GM12878 (cell line): ENCODE data around the gene STK33. TPM values are rescaled to one million over a fixed set of nuclear protein-coding genes. Genes with fewer than 3 reads are reported as not detected.

ENCODE experiments used
- ATAC-seq: fragments of 200-7000 bp; cut with Tn5 transposase; 3 replicates; pipeline ENCODE4 v1.9.1; 2020; ENCODE audit warnings: mild to moderate bottlenecking, moderate library complexity
- BruUV-seq: library from RNA; stranded (reverse); fragments of 400-500 nt; replicated peaks from 2 replicates; lab custom pipeline; 2021; lab: Mats Ljungman, UMichigan
- CTCF ChIA-PET: fragments of 300-600 bp; sonication (Branson Sonifier 250); formaldehyde crosslinking; extraction: SDS; loops from one replicate; lab custom pipeline; 2021; ENCODE audit warnings: inconsistent platforms; lab: Yijun Ruan, JAX
- POLR2A ChIA-PET: fragments of 350-600 bp; formaldehyde crosslinking; extraction: SDS; loops from one replicate; lab custom pipeline; 2021; ENCODE audit warnings: inconsistent platforms; lab: Charles Lee
- RAD21 ChIA-PET: fragments of 300-600 bp; sonication (Branson Sonifier 250); formaldehyde crosslinking; loops from one replicate; lab custom pipeline; 2023; ENCODE audit warnings: antibody characterized with exemption; ENCODE audit not compliant: unreplicated experiment; lab: Charles Lee
- SMC1A ChIA-PET: fragments of 300-600 bp; sonication (Branson Sonifier 250); formaldehyde crosslinking; loops from one replicate; lab custom pipeline; 2023; ENCODE audit not compliant: unreplicated experiment, uncharacterized antibody; lab: Charles Lee
- DNase-seq: peaks from one replicate; pipeline ENCODE4 v3.0.0-alpha.2; 2011; ENCODE audit warnings: low read depth, low spot score
- FAIRE-seq: peaks from 3 replicates; lab custom pipeline; 2011; peaks lifted over from hg19 to GRCh38; lab: Jason Lieb, UNC
- H2AFZ ChIP-seq: 2 replicates; pipeline ENCODE4 v1.6.0; 2011; ENCODE audit warnings: low read depth, low read length, control low read depth; ENCODE audit not compliant: control insufficient read depth
- H3K27ac ChIP-seq: 2 replicates; pipeline ENCODE4 v1.5.1; 2011; ENCODE audit warnings: control low read depth; ENCODE audit not compliant: control insufficient read depth, insufficient read depth
- H3K27me3 ChIP-seq, 2 experiments: replicated peaks in 1 of 2; 2 replicates each; pipeline versions ENCODE4 v1.6.0 to v1.6.1; 2011; ENCODE audit warnings: low read length in 1 of 2; ENCODE audit not compliant: control insufficient read depth in 2 of 2, insufficient read depth in 2 of 2
- H3K36me3 ChIP-seq, 2 experiments: 2 replicates each; pipeline ENCODE4 v1.5.1; 2011; ENCODE audit warnings: low read length in 1 of 2; ENCODE audit not compliant: control insufficient read depth in 2 of 2, insufficient read depth in 2 of 2
- H3K4me1 ChIP-seq: 2 replicates; pipeline ENCODE4 v1.6.1; 2011; ENCODE audit warnings: mild to moderate bottlenecking, low read length, moderate library complexity, mixed read lengths; ENCODE audit not compliant: control insufficient read depth, insufficient read depth
- H3K4me2 ChIP-seq: 2 replicates; pipeline ENCODE4 v1.6.0; 2011; ENCODE audit warnings: control low read depth; ENCODE audit not compliant: control insufficient read depth, insufficient read depth
- H3K4me3 ChIP-seq: fragments of 200-600 bp; sonication (generic); 2 replicates; pipeline ENCODE4 v1.5.1; 2016
- H3K79me2 ChIP-seq: 2 replicates; pipeline ENCODE4 v1.6.0; 2011; ENCODE audit warnings: low read length; ENCODE audit not compliant: control insufficient read depth, insufficient read depth
- H3K9ac ChIP-seq: 2 replicates; pipeline ENCODE4 v1.8.0; 2011; ENCODE audit warnings: low read length, control low read depth, mixed read lengths; ENCODE audit not compliant: control insufficient read depth, insufficient read depth
- H3K9me3 ChIP-seq: replicated peaks from 3 replicates; pipeline ENCODE4 v1.5.1; 2011; ENCODE audit warnings: mild to moderate bottlenecking, low read length; ENCODE audit not compliant: control insufficient read depth, insufficient read depth
- H4K20me1 ChIP-seq: 2 replicates; pipeline ENCODE4 v1.6.0; 2011; ENCODE audit not compliant: control insufficient read depth, insufficient read depth
- ASH2L ChIP-seq: fragments of 300-600, 200-600 bp; sonication (generic); IDR thresholded peaks from 2 replicates; pipeline ENCODE4 v1.6.1; 2017; ENCODE audit warnings: low read depth, mild to moderate bottlenecking, borderline replicate concordance
- CBX5 ChIP-seq: sonication (generic); IDR thresholded peaks from 2 replicates; pipeline ENCODE4 v1.6.1; 2016; ENCODE audit warnings: low read depth, moderate library complexity, mild to moderate bottlenecking, inconsistent platforms
- CHD2 ChIP-seq: IDR thresholded peaks from 2 replicates; pipeline ENCODE4 v1.6.1; 2011; ENCODE audit warnings: low read depth, low read length, improper control_type of control experiment, borderline replicate concordance
- CREB1 ChIP-seq: IDR thresholded peaks from 2 replicates; pipeline ENCODE4 v1.6.1; 2012; ENCODE audit warnings: low read depth, mild to moderate bottlenecking, inconsistent platforms
- CUX1 ChIP-seq: IDR thresholded peaks from 2 replicates; pipeline ENCODE4 v1.6.1; 2012; ENCODE audit warnings: improper control_type of control experiment, low read depth, low read length; ENCODE audit not compliant: insufficient replicate concordance
- IKZF1 ChIP-seq: fragments of 450-650 bp; conservative IDR thresholded peaks from 2 replicates; pipeline ENCODE4 v1.6.1; 2017; ENCODE audit warnings: antibody characterized with exemption, mild to moderate bottlenecking
- KAT2A ChIP-seq: conservative IDR thresholded peaks from 2 replicates; pipeline ENCODE4 v1.6.1; 2011; ENCODE audit warnings: low read depth, low read length; ENCODE audit not compliant: control insufficient read depth
- NFYA ChIP-seq: IDR thresholded peaks from 2 replicates; pipeline ENCODE4 v1.6.1; 2011; ENCODE audit warnings: low read depth, mild to moderate bottlenecking, low read length, improper control_type of control experiment, borderline replicate concordance
- NFYB ChIP-seq: IDR thresholded peaks from 2 replicates; pipeline ENCODE4 v1.6.1; 2011; ENCODE audit warnings: low read depth, mild to moderate bottlenecking, low read length, improper control_type of control experiment, moderate library complexity; ENCODE audit not compliant: insufficient read depth
- ZBTB4 ChIP-seq: fragments of 450-650 bp; formaldehyde crosslinking; IDR thresholded peaks from 2 replicates; pipeline ENCODE4 v1.4.0; 2022; ENCODE audit warnings: mild to moderate bottlenecking, moderate library complexity
- ZNF274 ChIP-seq: IDR thresholded peaks from one replicate; pipeline ENCODE4 v1.8.0; 2011; ENCODE audit not compliant: insufficient read length, insufficient read depth
- ZSCAN29 ChIP-seq: fragments of 450-650 bp; IDR thresholded peaks from 2 replicates; pipeline ENCODE4 v1.6.1; 2017; ENCODE audit warnings: mild to moderate bottlenecking, moderate library complexity
- WGBS: methylation state at CpG from one replicate; pipeline ENCODE4 v1.1.6; 2016; ENCODE audit warnings: low lambda C conversion rate; ENCODE audit not compliant: insufficient replicate concordance, insufficient coverage; ENCODE audit errors: missing lambda C conversion rate; 5-methylcytosine and 5-hydroxymethylcytosine counted together
- in situ Hi-C: fragments of 300-500 bp; cut with MboI; formaldehyde crosslinking; loops from 9 replicates; pipeline ENCODE4 v1.14.3; 2018; ENCODE audit warnings: mixed read lengths
- intact Hi-C: fragments of 100-400 bp; cut with micrococcal nuclease; formaldehyde crosslinking; loops from one replicate; pipeline ENCODE4 v1.14.2; 2022; ENCODE audit not compliant: unreplicated experiment
- polyA plus RNA-seq, 11 experiments: library from polyadenylated mRNA; depleted of rRNA in 4 of 11; unstranded in 6 of 11; stranded (reverse) in 5 of 11; fragments of >200 nt; fragmentation: Nextera tagmentation in 4 of 11; fragmentation: Illumina TruSeq in 1 of 11; extraction: Ambion mirVana in 4 of 11; extraction: Trizol in 1 of 11; gene quantifications; 1 replicate in 1 of 11; 2 replicates in 10 of 11; pipeline versions ENCODE4 v1.2.1 to v1.2.3, GENCODE V29; 2011 to 2016; ENCODE audit warnings: inconsistent platforms in 2 of 11, missing spikeins in 2 of 11, low read depth in 1 of 11
- total RNA-seq, 4 experiments: library from RNA; depleted of rRNA in 3 of 4; stranded (reverse); fragments of >200 nt in 3 of 4; fragmentation: Illumina TruSeq in 1 of 4; extraction: Trizol in 1 of 4; gene quantifications; 2 replicates each; pipeline versions ENCODE4 v1.2.1 to v1.2.3, GENCODE V29; 2013 to 2021

STK33 gene
- total and polyA plus RNA-seq, 10 of the 15 experiments (the other 5 are each of a cell fraction or from before 2014, with no cell fraction given): 5.2 to 27.3 (median 18.3) TPM

- TF ChIP-seq CUX1 (no peak), KAT2A (no peak), ASH2L (no peak)
Measured at GRCh38 chr11:8360086-8360828, 233.8 kb downstream of the STK33 start (continued).

- H3K79me2 ChIP-seq: no peaks in the 10 kb centered on the region
- ChIA-PET RAD21 (no interaction called here), SMC1A (no interaction called here), POLR2A (no interaction called here), CTCF (no interaction called here)
- H3K27ac ChIP-seq: no peak overlapping the region
- no peaks in the 10 kb centered on the region for H3K36me3 ChIP-seq
- H4K20me1 ChIP-seq: no peaks in the 10 kb centered on the region
- FAIRE-seq (no peak), DNase-seq (no peak), ATAC-seq (no peak)
- H3K4me1 ChIP-seq: peaks cover 10% of the 10 kb centered on the region
- no peak overlapping the region for H3K9ac ChIP-seq
- no TSS peak for BruUV-seq
- H2AFZ ChIP-seq: no peak overlapping the region
- WGBS: 72% methylated on average over 5 of the region's 6 CpGs
- intact Hi-C loops: no loop called here
- H3K4me2 ChIP-seq: no peak overlapping the region
- H3K4me3 ChIP-seq: no peak overlapping the region
- H3K27me3 ChIP-seq: no peaks in the 10 kb centered on the region
- in situ Hi-C loops: no loop called here
- no peaks in the 10 kb centered on the region for H3K9me3 ChIP-seq
- TF ChIP-seq IKZF1 (no peak), ZBTB4 (CRISPR knock-in tag) (no peak), ZSCAN29 (no peak), CHD2 (no peak), ZNF274 (no peak), NFYB (no peak), CREB1 (no peak), NFYA (no peak), CBX5 (no peak)
Measured at GRCh38 chr11:8359521-8359920, 234.5 kb downstream of the STK33 start.
